ENCODE measurements around the gene CRYBG2.

CRYBG2 gene

GRCh38 chr1:26360807-26361604 lies 7.1 kb upstream of the CRYBG2 start:
- Histone ChIP-seq H3K4me3 (ENCODE audit: low read depth in 1 of 2, low read length in 2 of 2) (peak overlapping the region in 1 of 2 donors; percentile 51), H3K27ac (ENCODE audit: low read depth, low read length) (no peak overlapping the region), H3K27me3 (ENCODE audit: control insufficient read depth in 1 of 2, insufficient read depth in 2 of 2, low read length in 2 of 2) (peaks cover 18 to 25% of the 10 kb centered on the region in 2 donors), H3K4me1 (ENCODE audit: control insufficient read depth in 1 of 2, insufficient read depth in 2 of 2, low read length in 2 of 2) (peaks cover 27 to 39% of the 10 kb centered on the region in 2 donors), H3K9ac (ENCODE audit: low read depth in 1 of 2, low read length in 2 of 2) (no peak overlapping the region), H3K9me3 (ENCODE audit: control insufficient read depth in 1 of 2, low read length in 2 of 2) (no peaks in the 10 kb centered on the region), H3K36me3 (ENCODE audit: control insufficient read depth in 1 of 2, insufficient read depth in 2 of 2, low read length in 2 of 2) (no peaks in the 10 kb centered on the region)

GRCh38 chr1:26359981-26360806 lies 6.3 kb upstream of the CRYBG2 start:
- Histone ChIP-seq H3K27me3 (ENCODE audit: control insufficient read depth in 1 of 2, insufficient read depth in 2 of 2, low read length in 2 of 2) (peaks cover 16 to 25% of the 10 kb centered on the region in 2 donors), H3K9me3 (ENCODE audit: control insufficient read depth in 1 of 2, low read length in 2 of 2) (no peaks in the 10 kb centered on the region), H3K4me3 (ENCODE audit: low read depth in 1 of 2, low read length in 2 of 2) (peak overlapping the region; percentile 45 to 51), H3K27ac (ENCODE audit: low read depth, low read length) (no peak overlapping the region), H3K4me1 (ENCODE audit: control insufficient read depth in 1 of 2, insufficient read depth in 2 of 2, low read length in 2 of 2) (peaks cover 34 to 42% of the 10 kb centered on the region in 2 donors), H3K9ac (ENCODE audit: low read depth in 1 of 2, low read length in 2 of 2) (peak overlapping the region in 1 of 2 donors; percentile 12), H3K36me3 (ENCODE audit: control insufficient read depth in 1 of 2, insufficient read depth in 2 of 2, low read length in 2 of 2) (no peaks in the 10 kb centered on the region)

GRCh38 chr1:26358411-26359384 lies 4.8 kb upstream of the CRYBG2 start:
- Histone ChIP-seq H3K36me3 (ENCODE audit: control insufficient read depth in 1 of 2, insufficient read depth in 2 of 2, low read length in 2 of 2) (no peaks in the 10 kb centered on the region), H3K27ac (ENCODE audit: low read depth, low read length) (peak overlapping the region; percentile 13), H3K27me3 (ENCODE audit: control insufficient read depth in 1 of 2, insufficient read depth in 2 of 2, low read length in 2 of 2) (peaks cover 14 to 21% of the 10 kb centered on the region in 2 donors), H3K9me3 (ENCODE audit: control insufficient read depth in 1 of 2, low read length in 2 of 2) (no peaks in the 10 kb centered on the region), H3K4me3 (ENCODE audit: low read depth in 1 of 2, low read length in 2 of 2) (no peak overlapping the region), H3K4me1 (ENCODE audit: control insufficient read depth in 1 of 2, insufficient read depth in 2 of 2, low read length in 2 of 2) (peaks cover 47 to 56% of the 10 kb centered on the region in 2 donors), H3K9ac (ENCODE audit: low read depth in 1 of 2, low read length in 2 of 2) (peak overlapping the region in 1 of 2 donors; percentile 33)

- no peak overlapping the region for H3K4me3 ChIP-seq (ENCODE audit: low read depth in 1 of 2, low read length in 2 of 2)
- peak overlapping the region in 1 of 2 donors; percentile 53 for H3K9ac ChIP-seq (ENCODE audit: low read depth in 1 of 2, low read length in 2 of 2)
- no peaks in the 10 kb centered on the region for H3K9me3 ChIP-seq (ENCODE audit: control insufficient read depth in 1 of 2, low read length in 2 of 2)
- no peaks in the 10 kb centered on the region for H3K36me3 ChIP-seq (ENCODE audit: control insufficient read depth in 1 of 2, insufficient read depth in 2 of 2, low read length in 2 of 2)
- peaks cover 51 to 58% of the 10 kb centered on the region in 2 donors for H3K4me1 ChIP-seq (ENCODE audit: control insufficient read depth in 1 of 2, insufficient read depth in 2 of 2, low read length in 2 of 2)
- H3K27me3 ChIP-seq (ENCODE audit: control insufficient read depth in 1 of 2, insufficient read depth in 2 of 2, low read length in 2 of 2) = peaks cover 14 to 21% of the 10 kb centered on the region in 2 donors
- H3K27ac ChIP-seq (ENCODE audit: low read depth, low read length) = no peak overlapping the region
Measured at GRCh38 chr1:26357121-26357602, 3.2 kb upstream of the CRYBG2 start.

GRCh38 chr1:26356106-26356505 lies 2.2 kb upstream of the CRYBG2 start:
- Histone ChIP-seq H3K36me3 (ENCODE audit: control insufficient read depth in 1 of 2, insufficient read depth in 2 of 2, low read length in 2 of 2) (no peaks in the 10 kb centered on the region), H3K9me3 (ENCODE audit: control insufficient read depth in 1 of 2, low read length in 2 of 2) (no peaks in the 10 kb centered on the region), H3K27me3 (ENCODE audit: control insufficient read depth in 1 of 2, insufficient read depth in 2 of 2, low read length in 2 of 2) (peaks cover 7 to 10% of the 10 kb centered on the region in 2 donors), H3K9ac (ENCODE audit: low read depth in 1 of 2, low read length in 2 of 2) (no peak overlapping the region), H3K27ac (ENCODE audit: low read depth, low read length) (no peak overlapping the region), H3K4me1 (ENCODE audit: control insufficient read depth in 1 of 2, insufficient read depth in 2 of 2, low read length in 2 of 2) (peaks cover 62 to 66% of the 10 kb centered on the region in 2 donors), H3K4me3 (ENCODE audit: low read depth in 1 of 2, low read length in 2 of 2) (no peak overlapping the region)

GRCh38 chr1:26354972-26355371 lies 1.0 kb upstream of the CRYBG2 start:
- no peaks in the 10 kb centered on the region for H3K27me3 ChIP-seq (ENCODE audit: control insufficient read depth in 1 of 2, insufficient read depth in 2 of 2, low read length in 2 of 2)
- no peaks in the 10 kb centered on the region for H3K36me3 ChIP-seq (ENCODE audit: control insufficient read depth in 1 of 2, insufficient read depth in 2 of 2, low read length in 2 of 2)
- peak overlapping the region in 1 of 2 donors; percentile 74 for H3K9ac ChIP-seq (ENCODE audit: low read depth in 1 of 2, low read length in 2 of 2)
- H3K4me3 ChIP-seq (ENCODE audit: low read depth in 1 of 2, low read length in 2 of 2) = no peak overlapping the region
- no peak overlapping the region for H3K27ac ChIP-seq (ENCODE audit: low read depth, low read length)
- H3K9me3 ChIP-seq (ENCODE audit: control insufficient read depth in 1 of 2, low read length in 2 of 2) = no peaks in the 10 kb centered on the region
- H3K4me1 ChIP-seq (ENCODE audit: control insufficient read depth in 1 of 2, insufficient read depth in 2 of 2, low read length in 2 of 2) = peaks cover 60 to 63% of the 10 kb centered on the region in 2 donors

GRCh38 chr1:26353210-26353859 lies 595 bp downstream of the CRYBG2 start:
- H3K9me3 ChIP-seq (ENCODE audit: control insufficient read depth in 1 of 2, low read length in 2 of 2) = no peaks in the 10 kb centered on the region
- H3K4me3 ChIP-seq (ENCODE audit: low read depth in 1 of 2, low read length in 2 of 2) = peak overlapping the region; percentile 62 to 64
- peak overlapping the region; percentile 15 to 74 for H3K9ac ChIP-seq (ENCODE audit: low read depth in 1 of 2, low read length in 2 of 2)
- H3K27ac ChIP-seq (ENCODE audit: low read depth, low read length) = peak overlapping the region; percentile 36
- no peaks in the 10 kb centered on the region for H3K27me3 ChIP-seq (ENCODE audit: control insufficient read depth in 1 of 2, insufficient read depth in 2 of 2, low read length in 2 of 2)
- H3K4me1 ChIP-seq (ENCODE audit: control insufficient read depth in 1 of 2, insufficient read depth in 2 of 2, low read length in 2 of 2) = peaks cover 53 to 57% of the 10 kb centered on the region in 2 donors
- no peaks in the 10 kb centered on the region for H3K36me3 ChIP-seq (ENCODE audit: control insufficient read depth in 1 of 2, insufficient read depth in 2 of 2, low read length in 2 of 2)

- no peaks in the 10 kb centered on the region for H3K27me3 ChIP-seq (ENCODE audit: control insufficient read depth in 1 of 2, insufficient read depth in 2 of 2, low read length in 2 of 2)
- peak overlapping the region; percentile 22 to 45 for H3K4me3 ChIP-seq (ENCODE audit: low read depth in 1 of 2, low read length in 2 of 2)
- no peaks in the 10 kb centered on the region for H3K9me3 ChIP-seq (ENCODE audit: control insufficient read depth in 1 of 2, low read length in 2 of 2)
- peaks cover 51 to 53% of the 10 kb centered on the region in 2 donors for H3K4me1 ChIP-seq (ENCODE audit: control insufficient read depth in 1 of 2, insufficient read depth in 2 of 2, low read length in 2 of 2)
- H3K27ac ChIP-seq (ENCODE audit: low read depth, low read length) = no peak overlapping the region
- H3K9ac ChIP-seq (ENCODE audit: low read depth in 1 of 2, low read length in 2 of 2) = peak overlapping the region in 1 of 2 donors; percentile 50
- H3K36me3 ChIP-seq (ENCODE audit: control insufficient read depth in 1 of 2, insufficient read depth in 2 of 2, low read length in 2 of 2) = no peaks in the 10 kb centered on the region
Measured at GRCh38 chr1:26352338-26352679, 1.6 kb downstream of the CRYBG2 start.

Data from duodenal mucosa (tissue), 2 donors.